NT2/D1 (cell line): ENCODE results near the gene AGL.

Source experiments
- YY1 ChIP-seq: IDR thresholded peaks from 2 replicates; pipeline ENCODE4 v1.6.1; 2011; ENCODE audit not compliant: insufficient read length, insufficient read depth
- ZNF274 ChIP-seq: IDR thresholded peaks from 2 replicates; pipeline ENCODE4 v1.6.1; 2011; ENCODE audit warnings: mild to moderate bottlenecking, low read depth, low read length

GRCh38 chr1:99829269-99829668, 20.9 kb upstream of the AGL start:
- TF ChIP-seq YY1: no peak
- no peak for TF ChIP-seq ZNF274
